ENCODE measurements around the gene PRR33. TPM values are rescaled to one million over a fixed set of nuclear protein-coding genes. Genes with fewer than 3 reads are reported as not detected.

The PRR33 gene
- total and polyA plus RNA-seq, 9 of the 15 experiments (the other 6 are each of a cell fraction or from before 2014, with no cell fraction given): not detected

DNA sequence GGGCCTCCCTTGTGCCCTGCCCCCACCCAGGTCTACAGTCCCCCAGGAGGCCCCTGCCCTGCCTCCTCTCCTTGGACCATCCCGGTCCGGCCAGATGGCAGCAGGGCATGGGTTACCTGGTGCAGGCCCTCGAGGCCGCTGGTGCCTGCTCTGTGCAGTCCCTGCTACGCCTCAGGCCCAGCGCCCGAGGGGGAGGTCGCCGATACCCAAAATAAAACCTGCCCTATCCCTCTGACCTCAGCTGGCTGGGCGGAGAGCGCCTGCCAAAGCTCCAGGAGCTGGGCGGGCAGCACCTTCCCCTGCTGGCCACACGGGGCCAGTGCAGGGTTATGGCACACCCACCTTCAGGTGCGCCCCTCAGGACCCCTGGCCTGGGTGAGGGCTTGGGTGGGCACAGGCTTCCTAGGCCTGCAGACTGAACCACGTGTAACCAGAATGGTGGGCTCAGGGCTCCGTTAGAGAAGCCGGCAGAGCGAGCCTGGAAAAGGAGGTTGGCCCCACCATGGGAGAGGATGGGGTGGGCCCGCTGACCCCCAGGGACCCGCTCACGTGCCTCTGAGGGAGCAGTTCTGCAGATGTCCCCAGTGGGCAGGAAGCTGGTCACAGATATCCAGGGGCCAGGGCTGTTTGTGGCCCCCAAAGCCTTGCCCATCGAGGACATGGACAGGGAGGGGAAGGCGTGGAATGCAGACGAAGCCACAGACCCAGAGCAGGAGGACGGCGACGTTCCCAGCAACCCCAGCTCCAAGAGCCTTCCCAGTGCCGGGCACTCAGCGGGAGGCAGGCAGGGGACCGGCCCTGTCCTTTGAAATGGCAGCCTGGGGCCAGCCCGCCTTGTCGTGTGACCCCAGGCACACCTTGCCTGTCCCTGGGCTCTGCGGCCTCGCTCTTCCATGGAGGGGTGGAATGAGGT is 26.1 kb upstream of the PRR33 start:
- ChIA-PET CTCF (ENCODE audit: low intra/inter-chr PET ratio) (interaction anchor here (0.6 kb wide), 1 partner anchor 54 kb away, joined by 5 read pairs; no protein-coding TSS in a partner anchor), POLR2A (interaction anchor here (0.5 kb wide), 1 partner anchor 200 kb away, joined by 3 read pairs; no protein-coding TSS in a partner anchor)
- intact Hi-C loops (cut with micrococcal nuclease) (no loop called here), in situ Hi-C loops (cut with MboI) (loop anchor here (5.0 kb wide), 1 partner anchor 35 kb away; no protein-coding TSS in a partner anchor)
- peaks cover 12 to 59% of the 10 kb centered on the region in 2 experiments; a peak in 4 of 5 replicates for H3K27me3 ChIP-seq (ENCODE audit: control insufficient read depth in 2 of 2, insufficient read depth in 2 of 2, low read length in 2 of 2)
- FAIRE-seq: no peak
- H3K27ac ChIP-seq (ENCODE audit: extremely low read depth, low read depth, low read length): no peak overlapping the region
- no TSS peak for BruUV-seq (replicated peaks)
- H3K4me2 ChIP-seq (ENCODE audit: insufficient read depth, low read length): no peak overlapping the region
- H3K9me3 ChIP-seq (replicated peaks; ENCODE audit: control insufficient read depth, insufficient read depth, low read depth, low read length): no peaks in the 10 kb centered on the region; the same call in 1 of the 2 replicates
- H3K4me3 ChIP-seq: no peak overlapping the region
- ATAC-seq: peak; percentile 59
- H3K9me1 ChIP-seq (ENCODE audit: control insufficient read depth, insufficient read depth, low read length): no peaks in the 10 kb centered on the region
- H2AFZ ChIP-seq (ENCODE audit: low read depth, low read length): no peak overlapping the region
- H4K20me1 ChIP-seq (replicated peaks; ENCODE audit: control insufficient read depth, insufficient read depth, low read length): peaks cover 5% of the 10 kb centered on the region; the same call in 1 of the 2 replicates
- H3K9ac ChIP-seq (ENCODE audit: insufficient read depth in 1 of 2, low read depth in 2 of 2, low read length in 2 of 2): no peak overlapping the region
- peaks cover 0 to 31% of the 10 kb centered on the region in 2 experiments; a peak in 1 of 5 replicates for H3K4me1 ChIP-seq (replicated peaks in 1 of 2; ENCODE audit: control insufficient read depth in 2 of 2, insufficient read depth in 2 of 2, low read length in 2 of 2)
- WGBS (ENCODE audit: insufficient coverage, low coverage, missing lambda C conversion rate): 5% methylated on average over 23 of the region's 34 CpGs
- DNase-seq (ENCODE audit: extremely low read depth in 1 of 4, low spot score in 3 of 4): peak in 2 of 4 experiments; percentile 43 to 47
- H3K79me2 ChIP-seq (ENCODE audit: control insufficient read depth, insufficient read depth, low read length): no peaks in the 10 kb centered on the region
- TF ChIP-seq ZBTB7A (IDR thresholded peaks at IDR 0.05; ENCODE audit: borderline replicate concordance, control insufficient read depth, low read depth, low read length) (peak; percentile 82), ZNF239 (CRISPR knock-in tag; IDR thresholded peaks at IDR 0.05) (no peak)
- TF ChIP-seq, protein P1, sequence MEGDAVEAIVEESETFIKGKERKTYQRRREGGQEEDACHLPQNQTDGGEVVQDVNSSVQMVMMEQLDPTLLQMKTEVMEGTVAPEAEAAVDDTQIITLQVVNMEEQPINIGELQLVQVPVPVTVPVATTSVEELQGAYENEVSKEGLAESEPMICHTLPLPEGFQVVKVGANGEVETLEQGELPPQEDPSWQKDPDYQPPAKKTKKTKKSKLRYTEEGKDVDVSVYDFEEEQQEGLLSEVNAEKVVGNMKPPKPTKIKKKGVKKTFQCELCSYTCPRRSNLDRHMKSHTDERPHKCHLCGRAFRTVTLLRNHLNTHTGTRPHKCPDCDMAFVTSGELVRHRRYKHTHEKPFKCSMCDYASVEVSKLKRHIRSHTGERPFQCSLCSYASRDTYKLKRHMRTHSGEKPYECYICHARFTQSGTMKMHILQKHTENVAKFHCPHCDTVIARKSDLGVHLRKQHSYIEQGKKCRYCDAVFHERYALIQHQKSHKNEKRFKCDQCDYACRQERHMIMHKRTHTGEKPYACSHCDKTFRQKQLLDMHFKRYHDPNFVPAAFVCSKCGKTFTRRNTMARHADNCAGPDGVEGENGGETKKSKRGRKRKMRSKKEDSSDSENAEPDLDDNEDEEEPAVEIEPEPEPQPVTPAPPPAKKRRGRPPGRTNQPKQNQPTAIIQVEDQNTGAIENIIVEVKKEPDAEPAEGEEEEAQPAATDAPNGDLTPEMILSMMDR (IDR thresholded peaks at IDR 0.05 in 2 of 3, conservative IDR thresholded peaks at IDR 0.05 in 1 of 3; ENCODE audit: insufficient read depth in 2 of 3, low read depth in 1 of 3, low read length in 3 of 3): peak; percentile 31 to 48 (median 47); a peak in 5 of 6 replicates
- H3K36me3 ChIP-seq (ENCODE audit: control insufficient read depth, insufficient read depth, low read length): no peaks in the 10 kb centered on the region

Data from K562 (cell line).